T-cell (primary cell): ENCODE data around the gene GAS6. TPM values are rescaled to one million over a fixed set of nuclear protein-coding genes. Genes with fewer than 3 reads are reported as not detected.

Experiments
- ATAC-seq, 4 experiments: fragments of 200-7000 bp in 3 of 4; fragments of 150-1000 bp in 1 of 4; cut with Tn5 transposase; replicated peaks in 1 of 4; 1 replicate in 3 of 4; 2 replicates in 1 of 4; pipeline ENCODE4 v1.10.0; 2021; ENCODE audit warnings: moderate library complexity in 3 of 4, mild to moderate bottlenecking in 2 of 4, moderate number of reproducible peaks in 1 of 4
- CTCF ChIA-PET, 2 donors: fragments of 300-600 bp; sonication (Branson Sonifier 250); formaldehyde crosslinking; loops; one replicate each; lab custom pipeline; 2022; ENCODE audit warnings: antibody characterized with exemption in 2 of 2; lab: Charles Lee
- POLR2A ChIA-PET, 2 donors: fragments of 300-600 bp; sonication (Branson Sonifier 250); formaldehyde crosslinking; loops; one replicate each; lab custom pipeline; 2022; ENCODE audit warnings: antibody characterized with exemption in 2 of 2; lab: Charles Lee
- DNase-seq, 35 experiments: peaks; one replicate each; pipeline versions ENCODE4 v3.0.0 to v3.0.0-alpha.2; 2013 to 2023
- H3K27ac ChIP-seq: one replicate; pipeline ENCODE4 v1.5.1; 2013; ENCODE audit warnings: low read length
- H3K27me3 ChIP-seq, 2 experiments: replicated peaks in 1 of 2; 1 replicate in 1 of 2; 2 replicates in 1 of 2; pipeline versions ENCODE4 v1.6.1 to v1.7.0; 2013; ENCODE audit warnings: low read length in 1 of 2, mixed read lengths in 1 of 2; ENCODE audit not compliant: control insufficient read depth in 2 of 2, insufficient read depth in 2 of 2; ENCODE audit errors: extremely low read depth in 1 of 2
- H3K36me3 ChIP-seq, 2 donors: 1 replicate in 1 of 2; 2 replicates in 1 of 2; pipeline versions ENCODE4 v1.6.1 to v1.7.0; 2013; ENCODE audit warnings: low read length in 1 of 2; ENCODE audit not compliant: control insufficient read depth in 2 of 2, insufficient read depth in 1 of 2; ENCODE audit errors: extremely low read depth in 1 of 2
- H3K4me1 ChIP-seq, 2 experiments: 1 replicate in 1 of 2; 2 replicates in 1 of 2; pipeline versions ENCODE4 v1.6.1 to v1.7.0; 2013; ENCODE audit warnings: low read length in 2 of 2, mixed read lengths in 1 of 2; ENCODE audit not compliant: insufficient read depth in 2 of 2, control insufficient read depth in 1 of 2; ENCODE audit errors: extremely low read depth in 1 of 2
- H3K4me3 ChIP-seq, 2 donors: 1 replicate in 1 of 2; 2 replicates in 1 of 2; pipeline versions ENCODE4 v1.5.1 to v1.7.0; 2013; ENCODE audit warnings: mild to moderate bottlenecking in 2 of 2, low read length in 1 of 2, moderate library complexity in 1 of 2; ENCODE audit not compliant: control insufficient read depth in 1 of 2; ENCODE audit errors: extremely low read depth in 1 of 2
- H3K9me3 ChIP-seq: 2 replicates; pipeline ENCODE4 v1.7.0; 2013
- H3K27ac Mint-ChIP-seq, 2 donors: one replicate each; pipeline ENCODE4 v1.8.0; 2020 to 2021; ENCODE audit warnings: mild to moderate bottlenecking in 2 of 2, mixed read lengths in 2 of 2
- H3K27me3 Mint-ChIP-seq, 2 donors: one replicate each; pipeline ENCODE4 v1.8.0; 2021 to 2022; ENCODE audit warnings: mixed read lengths in 2 of 2
- H3K36me3 Mint-ChIP-seq: one replicate; pipeline ENCODE4 v1.8.0; 2021; ENCODE audit warnings: mixed read lengths
- H3K4me1 Mint-ChIP-seq, 3 donors: one replicate each; pipeline ENCODE4 v1.8.0; 2020 to 2022; ENCODE audit warnings: mixed read lengths in 3 of 3, mild to moderate bottlenecking in 1 of 3
- H3K4me3 Mint-ChIP-seq, 3 donors: one replicate each; pipeline ENCODE4 v1.8.0; 2020 to 2022; ENCODE audit warnings: mild to moderate bottlenecking in 3 of 3, mixed read lengths in 3 of 3, moderate library complexity in 3 of 3
- H3K9me3 Mint-ChIP-seq, 3 donors: one replicate each; pipeline ENCODE4 v1.8.0; 2020 to 2022; ENCODE audit warnings: mixed read lengths in 3 of 3
- WGBS: methylation state at CpG from one replicate; pipeline ENCODE4 v1.1.5; 2013; ENCODE audit warnings: missing lambda C conversion rate; ENCODE audit not compliant: insufficient coverage; 5-methylcytosine and 5-hydroxymethylcytosine counted together
- total RNA-seq, 35 experiments: library from RNA in 6 of 35; stranded (reverse) in 6 of 35; fragments of 120-200 nt in 1 of 35; gene quantifications; one replicate each; pipeline versions ENCODE4 v1.2.1 to v1.2.4 and lab custom pipeline; 2013 to 2026

GAS6 gene
- total RNA-seq, 5 donors from 2014 or later (not counting 1 experiment from before 2014, with no cell fraction given), result 1.1 to 10.2 (median 4.7) TPM

- H3K36me3 Mint-ChIP-seq, result peaks cover 5% of the 10 kb centered on the region
Measured at GRCh38 chr13:113839536-113840204, 24.2 kb downstream of the GAS6 start.

GRCh38 chr13:113838711-113839201 lies 25.1 kb downstream of the GAS6 start:
- POLR2A ChIA-PET, result no interaction called here
- Mint-ChIP-seq H3K9me3 (no peaks in the 10 kb centered on the region), H3K27ac (no peak overlapping the region), H3K4me3 (no peak overlapping the region), H3K4me1 (peaks cover 9 to 24% (median 17%) of the 10 kb centered on the region in 3 donors), H3K27me3 (no peaks in the 10 kb centered on the region), H3K36me3 (peaks cover 5% of the 10 kb centered on the region)
- DNase-seq (no peak), ATAC-seq (no peak)
- Histone ChIP-seq H3K9me3 (no peaks in the 10 kb centered on the region), H3K4me3 (no peak overlapping the region), H3K27ac (no peak overlapping the region), H3K4me1 (peaks cover 2 to 44% of the 10 kb centered on the region in 2 experiments), H3K27me3 (peaks cover 0 to 40% of the 10 kb centered on the region in 2 experiments), H3K36me3 (peaks cover 0 to 5% of the 10 kb centered on the region in 2 donors)
- 93% methylated on average over 4 of the region's 8 CpGs for WGBS
- CTCF ChIA-PET, result no interaction called here

More at GRCh38 chr13:113839536-113840204, 24.2 kb downstream of the GAS6 start:
- Histone ChIP-seq H3K4me1 (peaks cover 7 to 53% of the 10 kb centered on the region in 2 experiments), H3K27ac (no peak overlapping the region), H3K9me3 (no peaks in the 10 kb centered on the region), H3K36me3 (no peaks in the 10 kb centered on the region), H3K27me3 (peaks cover 0 to 45% of the 10 kb centered on the region in 2 experiments), H3K4me3 (no peak overlapping the region)
- WGBS, result 89% methylated on average over 22 of the region's 24 CpGs
- DNase-seq (no peak), ATAC-seq (no peak)
- CTCF ChIA-PET, result no interaction called here
- Mint-ChIP-seq H3K9me3 (no peaks in the 10 kb centered on the region), H3K27me3 (peaks cover 0 to 3% of the 10 kb centered on the region in 2 donors), H3K4me1 (peaks cover 14 to 27% (median 23%) of the 10 kb centered on the region in 3 donors), H3K4me3 (no peak overlapping the region), H3K27ac (no peak overlapping the region)
- POLR2A ChIA-PET, result no interaction called here

- ATAC-seq, result no peak
- H3K27me3 ChIP-seq, result peaks cover 0 to 31% of the 10 kb centered on the region in 2 experiments
- no peak overlapping the region for H3K4me3 Mint-ChIP-seq
- H3K36me3 Mint-ChIP-seq, result peaks cover 5% of the 10 kb centered on the region
- 91% methylated on average over 13 of the region's 16 CpGs for WGBS
- DNase-seq, result no peak
- H3K4me3 ChIP-seq, result no peak overlapping the region
- no peaks in the 10 kb centered on the region for H3K9me3 Mint-ChIP-seq
- peaks cover 2 to 34% of the 10 kb centered on the region in 2 experiments for H3K4me1 ChIP-seq
- no peak overlapping the region for H3K27ac Mint-ChIP-seq
- peaks cover 9 to 24% (median 14%) of the 10 kb centered on the region in 3 donors for H3K4me1 Mint-ChIP-seq
- peaks cover 0 to 5% of the 10 kb centered on the region in 2 donors for H3K36me3 ChIP-seq
- H3K9me3 ChIP-seq, result no peaks in the 10 kb centered on the region
- H3K27ac ChIP-seq, result no peak overlapping the region
- ChIA-PET CTCF (no interaction called here), POLR2A (no interaction called here)
- no peaks in the 10 kb centered on the region for H3K27me3 Mint-ChIP-seq
Measured at GRCh38 chr13:113837560-113838355, 26.1 kb downstream of the GAS6 start.

GRCh38 chr13:113836768-113837559 lies 26.9 kb downstream of the GAS6 start:
- peaks cover 0 to 5% of the 10 kb centered on the region in 2 donors for H3K36me3 ChIP-seq
- ChIA-PET POLR2A (no interaction called here), CTCF (no interaction called here)
- Mint-ChIP-seq H3K36me3 (peaks cover 5% of the 10 kb centered on the region), H3K27me3 (no peaks in the 10 kb centered on the region), H3K27ac (no peak overlapping the region), H3K9me3 (no peaks in the 10 kb centered on the region), H3K4me1 (peaks cover 7 to 16% (median 8%) of the 10 kb centered on the region in 3 donors), H3K4me3 (no peak overlapping the region)
- peaks cover 0 to 26% of the 10 kb centered on the region in 2 experiments for H3K27me3 ChIP-seq
- H3K4me3 ChIP-seq, result no peak overlapping the region
- ATAC-seq, result no peak
- no peak for DNase-seq
- H3K4me1 ChIP-seq, result peaks cover 2 to 26% of the 10 kb centered on the region in 2 experiments
- H3K9me3 ChIP-seq, result no peaks in the 10 kb centered on the region
- WGBS, result 86% methylated on average over 18 of the region's 19 CpGs
- no peak overlapping the region for H3K27ac ChIP-seq

- WGBS, result 95% methylated on average over 26 of the region's 37 CpGs
- Histone ChIP-seq H3K4me3 (no peak overlapping the region), H3K9me3 (no peaks in the 10 kb centered on the region), H3K36me3 (peaks cover 0 to 5% of the 10 kb centered on the region in 2 donors), H3K27ac (no peak overlapping the region), H3K4me1 (peaks cover 0 to 14% of the 10 kb centered on the region in 2 experiments), H3K27me3 (peaks cover 0 to 26% of the 10 kb centered on the region in 2 experiments)
- Mint-ChIP-seq H3K36me3 (peaks cover 5% of the 10 kb centered on the region), H3K9me3 (no peaks in the 10 kb centered on the region), H3K27me3 (no peaks in the 10 kb centered on the region), H3K4me3 (no peak overlapping the region), H3K27ac (no peak overlapping the region), H3K4me1 (peaks cover 0 to 5% (median 0%) of the 10 kb centered on the region in 3 donors)
- ChIA-PET POLR2A (no interaction called here), CTCF (no interaction called here)
- ATAC-seq, result no peak
- no peak for DNase-seq
Measured at GRCh38 chr13:113835461-113836270, 28.2 kb downstream of the GAS6 start.
